SK-N-SH treated with all-trans-retinoic acid at 6 μM for 48 hours (cell line): ENCODE results near the gene BCAT1.

Source experiments
- ARNTL ChIP-seq: fragments of 450-650 bp; formaldehyde crosslinking; IDR thresholded peaks from 2 replicates; pipeline ENCODE4 v1.5.0; 2020; ENCODE audit warnings: low read depth, mild to moderate bottlenecking, moderate library complexity, borderline replicate concordance
- BACH2 ChIP-seq: fragments of 250-450 bp; sonication (Bioruptor Pico); IDR thresholded peaks from 2 replicates; pipeline ENCODE4 v1.9.0; 2021; ENCODE audit warnings: mild to moderate bottlenecking, borderline replicate concordance
- CSDC2 ChIP-seq: fragments of 250-450 bp; sonication (Bioruptor Pico); IDR thresholded peaks from 2 replicates; pipeline ENCODE4 v1.5.0; 2020; ENCODE audit warnings: mild to moderate bottlenecking, moderate library complexity
- PPARA ChIP-seq: fragments of 250-450 bp; sonication (Bioruptor Pico); IDR thresholded peaks from 2 replicates; pipeline ENCODE4 v1.5.0; 2020; ENCODE audit warnings: mild to moderate bottlenecking, borderline replicate concordance
- TSHZ2 ChIP-seq: fragments of 250-450 bp; sonication (Bioruptor Pico); IDR thresholded peaks from 2 replicates; pipeline ENCODE4 v1.5.0; 2020; ENCODE audit warnings: mild to moderate bottlenecking, moderate library complexity
- ZFP3 ChIP-seq: fragments of 250-450 bp; sonication (Bioruptor Pico); IDR thresholded peaks from 2 replicates; pipeline ENCODE4 v1.5.0; 2020; ENCODE audit warnings: mild to moderate bottlenecking, moderate library complexity
- ZFP30 ChIP-seq: fragments of 450-650 bp; formaldehyde crosslinking; IDR thresholded peaks from 2 replicates; pipeline ENCODE4 v1.5.0; 2022; ENCODE audit warnings: mild to moderate bottlenecking, moderate library complexity

- TF ChIP-seq ZFP3 (CRISPR knock-in tag) (no peak), ARNTL (no peak), TSHZ2 (CRISPR knock-in tag) (no peak), CSDC2 (no peak), PPARA (no peak), ZFP30 (CRISPR knock-in tag) (no peak), BACH2 (no peak)
Measured at GRCh38 chr12:24796876-24797275, 152.0 kb downstream of the BCAT1 start.
